ENCODE data around the gene HIPK2.

DNA sequence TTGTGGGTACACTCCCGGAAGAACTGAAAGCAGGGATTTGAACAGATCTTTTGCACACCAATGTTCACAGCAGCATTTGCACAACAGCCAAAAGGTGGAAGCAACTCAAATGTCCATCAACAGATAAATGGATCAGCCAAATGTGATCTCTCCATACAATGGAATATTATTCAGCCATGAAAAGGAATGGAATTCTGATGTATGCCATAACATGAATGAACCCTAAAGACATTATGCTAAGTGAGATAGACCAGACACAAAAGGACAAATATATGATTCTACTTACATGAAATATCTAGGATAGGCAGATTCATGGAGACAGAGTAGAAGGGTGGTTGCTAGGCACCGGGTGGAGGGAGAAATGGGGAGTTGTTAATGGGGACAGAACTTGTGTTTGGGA, 217.6 kb downstream of the HIPK2 start:
- TF ChIP-seq EZH2 (IDR thresholded peaks at IDR 0.05; ENCODE audit: low read length) (no peak), CTCF (optimal IDR thresholded peaks at IDR 0.05 in 1 of 3, IDR thresholded peaks at IDR 0.05 in 1 of 3, conservative IDR thresholded peaks at IDR 0.05 in 1 of 3; ENCODE audit: extremely low read depth in 1 of 3, insufficient read depth in 2 of 3, low read length in 3 of 3) (no peak)
